Neural cell (in vitro differentiated cells): ENCODE results near the gene OR1S1.

Experiments used
- CTCF ChIP-seq: fragments of 450-650 bp; IDR thresholded peaks from 2 replicates; pipeline ENCODE4 v1.5.1; 2014; ENCODE audit warnings: antibody characterized with exemption, mild to moderate bottlenecking, moderate library complexity; ENCODE audit not compliant: poor library complexity, severe bottlenecking
- EP300 ChIP-seq: fragments of 450-650 bp; conservative IDR thresholded peaks from 2 replicates; pipeline ENCODE4 v1.6.1; 2014; ENCODE audit warnings: antibody characterized with exemption, mild to moderate bottlenecking, moderate library complexity; ENCODE audit not compliant: poor library complexity, severe bottlenecking
- EZH2 ChIP-seq: fragments of 200-600, 300-800 bp; shearing (Covaris generic), sonication (generic); IDR thresholded peaks from 2 replicates; pipeline ENCODE4 v1.6.1; 2014; ENCODE audit warnings: antibody characterized with exemption, low read length, borderline replicate concordance, mild to moderate bottlenecking; ENCODE audit not compliant: insufficient read depth, poor library complexity, severe bottlenecking
- POLR2AphosphoS5 ChIP-seq: IDR thresholded peaks from 2 replicates; pipeline ENCODE4 v1.6.1; 2012
- RAD21 ChIP-seq: fragments of 450-650 bp; conservative IDR thresholded peaks from 2 replicates; pipeline ENCODE4 v1.6.1; 2014; ENCODE audit warnings: antibody characterized with exemption, mild to moderate bottlenecking, moderate library complexity
- REST ChIP-seq: IDR thresholded peaks from 2 replicates; pipeline ENCODE4 v1.6.1; 2012; ENCODE audit warnings: borderline replicate concordance
- SMC3 ChIP-seq: fragments of 450-650 bp; conservative IDR thresholded peaks from 2 replicates; pipeline ENCODE4 v1.6.1; 2014; ENCODE audit warnings: antibody characterized with exemption, mild to moderate bottlenecking, moderate library complexity; ENCODE audit not compliant: poor library complexity

GRCh38 chr11:58179648-58180047 lies 32.9 kb upstream of the OR1S1 start:
- TF ChIP-seq CTCF (no peak), SMC3 (no peak), EZH2 (no peak), RAD21 (no peak), POLR2AphosphoS5 (no peak), EP300 (no peak), REST (no peak)
